Measurements from ENCODE around the gene ANKUB1. TPM values are rescaled to one million over a fixed set of nuclear protein-coding genes. Genes with fewer than 3 reads are reported as not detected.

The ANKUB1 gene
- total RNA-seq, 1 donor from 2014 or later = not detected

- Mint-ChIP-seq H3K4me1 (no peaks in the 10 kb centered on the region), H3K36me3 (peaks cover 26% of the 10 kb centered on the region), H3K4me3 (no peak overlapping the region), H3K9me3 (no peaks in the 10 kb centered on the region), H3K27me3 (ENCODE audit: insufficient read depth, low read depth) (peaks cover 2% of the 10 kb centered on the region), H3K27ac (no peak overlapping the region)
- Histone ChIP-seq H3F3A (ENCODE audit: low read depth) (no peaks in the 10 kb centered on the region), H3K27me3 (no peaks in the 10 kb centered on the region), H3K4me2 (no peak overlapping the region), H3K27ac (no peak overlapping the region), H3K9me3 (ENCODE audit: low read depth) (no peaks in the 10 kb centered on the region), H3K9ac (no peak overlapping the region), H4K20me1 (ENCODE audit: low read depth) (no peaks in the 10 kb centered on the region), H3K79me2 (ENCODE audit: low read depth) (peaks cover 2% of the 10 kb centered on the region), H3K4me1 (peaks cover 2% of the 10 kb centered on the region), H3K4me3 (no peak overlapping the region), H2AFZ (replicated peaks) (no peak overlapping the region), H3K36me3 (peaks cover 25% of the 10 kb centered on the region)
- no peak for DNase-seq (ENCODE audit: low spot score)
- TF ChIP-seq CTCF (IDR thresholded peaks at IDR 0.05) (no peak), EZH2phosphoT487 (IDR thresholded peaks at IDR 0.05) (no peak), EZH2 (IDR thresholded peaks at IDR 0.05) (no peak)
These were observed 47.7 kb downstream of the ANKUB1 start for GRCh38 chr3:149744606-149745005.

- peaks cover 21% of the 10 kb centered on the region for H3K36me3 ChIP-seq
- no peaks in the 10 kb centered on the region for H4K20me1 ChIP-seq (ENCODE audit: low read depth)
- DNase-seq (ENCODE audit: low spot score) = no peak
- Mint-ChIP-seq H3K4me1 (no peaks in the 10 kb centered on the region), H3K36me3 (peaks cover 22% of the 10 kb centered on the region), H3K4me3 (no peak overlapping the region), H3K27ac (no peak overlapping the region), H3K9me3 (no peaks in the 10 kb centered on the region), H3K27me3 (ENCODE audit: insufficient read depth, low read depth) (peaks cover 2% of the 10 kb centered on the region)
- no peak overlapping the region for H2AFZ ChIP-seq (replicated peaks)
- no peak overlapping the region for H3K4me3 ChIP-seq
- no peaks in the 10 kb centered on the region for H3F3A ChIP-seq (ENCODE audit: low read depth)
- no peak overlapping the region for H3K9ac ChIP-seq
- H3K27me3 ChIP-seq = no peaks in the 10 kb centered on the region
- H3K9me3 ChIP-seq (ENCODE audit: low read depth) = no peaks in the 10 kb centered on the region
- H3K4me2 ChIP-seq = no peak overlapping the region
- H3K79me2 ChIP-seq (ENCODE audit: low read depth) = no peaks in the 10 kb centered on the region
- TF ChIP-seq EZH2phosphoT487 (IDR thresholded peaks at IDR 0.05) (no peak), EZH2 (IDR thresholded peaks at IDR 0.05) (no peak), CTCF (IDR thresholded peaks at IDR 0.05) (no peak)
- peaks cover 6% of the 10 kb centered on the region for H3K4me1 ChIP-seq
- no peak overlapping the region for H3K27ac ChIP-seq
These were observed 48.2 kb downstream of the ANKUB1 start for GRCh38 chr3:149744151-149744550.

GRCh38 chr3:149739396-149739795, 53.0 kb downstream of the ANKUB1 start:
- H3K27ac ChIP-seq = no peak overlapping the region
- no peaks in the 10 kb centered on the region for H3K9me3 Mint-ChIP-seq
- H2AFZ ChIP-seq (replicated peaks) = no peak overlapping the region
- H4K20me1 ChIP-seq (ENCODE audit: low read depth) = no peaks in the 10 kb centered on the region
- H3K9me3 ChIP-seq (ENCODE audit: low read depth) = no peaks in the 10 kb centered on the region
- no peak for DNase-seq (ENCODE audit: low spot score)
- H3K4me3 Mint-ChIP-seq = no peak overlapping the region
- no peak for TF ChIP-seq CTCF (IDR thresholded peaks at IDR 0.05)
- no peak for TF ChIP-seq EZH2phosphoT487 (IDR thresholded peaks at IDR 0.05)
- TF ChIP-seq EZH2 (IDR thresholded peaks at IDR 0.05) = no peak
- H3K36me3 Mint-ChIP-seq = peaks cover 2% of the 10 kb centered on the region
- no peak overlapping the region for H3K9ac ChIP-seq
- H3K4me1 Mint-ChIP-seq = no peaks in the 10 kb centered on the region
- H3K27me3 ChIP-seq = no peaks in the 10 kb centered on the region
- H3F3A ChIP-seq (ENCODE audit: low read depth) = no peaks in the 10 kb centered on the region
- no peaks in the 10 kb centered on the region for H3K27me3 Mint-ChIP-seq (ENCODE audit: insufficient read depth, low read depth)
- H3K36me3 ChIP-seq = peaks cover 11% of the 10 kb centered on the region
- no peak overlapping the region for H3K27ac Mint-ChIP-seq
- no peak overlapping the region for H3K4me3 ChIP-seq
- peaks cover 6% of the 10 kb centered on the region for H3K4me1 ChIP-seq
- no peaks in the 10 kb centered on the region for H3K79me2 ChIP-seq (ENCODE audit: low read depth)
- H3K4me2 ChIP-seq = peak overlapping the region; percentile 8

All from neural progenitor cell (in vitro differentiated cells).